ENCODE data around the gene PSMC2.

- TF ChIP-seq, protein P1, sequence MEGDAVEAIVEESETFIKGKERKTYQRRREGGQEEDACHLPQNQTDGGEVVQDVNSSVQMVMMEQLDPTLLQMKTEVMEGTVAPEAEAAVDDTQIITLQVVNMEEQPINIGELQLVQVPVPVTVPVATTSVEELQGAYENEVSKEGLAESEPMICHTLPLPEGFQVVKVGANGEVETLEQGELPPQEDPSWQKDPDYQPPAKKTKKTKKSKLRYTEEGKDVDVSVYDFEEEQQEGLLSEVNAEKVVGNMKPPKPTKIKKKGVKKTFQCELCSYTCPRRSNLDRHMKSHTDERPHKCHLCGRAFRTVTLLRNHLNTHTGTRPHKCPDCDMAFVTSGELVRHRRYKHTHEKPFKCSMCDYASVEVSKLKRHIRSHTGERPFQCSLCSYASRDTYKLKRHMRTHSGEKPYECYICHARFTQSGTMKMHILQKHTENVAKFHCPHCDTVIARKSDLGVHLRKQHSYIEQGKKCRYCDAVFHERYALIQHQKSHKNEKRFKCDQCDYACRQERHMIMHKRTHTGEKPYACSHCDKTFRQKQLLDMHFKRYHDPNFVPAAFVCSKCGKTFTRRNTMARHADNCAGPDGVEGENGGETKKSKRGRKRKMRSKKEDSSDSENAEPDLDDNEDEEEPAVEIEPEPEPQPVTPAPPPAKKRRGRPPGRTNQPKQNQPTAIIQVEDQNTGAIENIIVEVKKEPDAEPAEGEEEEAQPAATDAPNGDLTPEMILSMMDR (IDR thresholded peaks at IDR 0.05): no peak
- no peak for TF ChIP-seq ZFX (IDR thresholded peaks at IDR 0.05; ENCODE audit: borderline replicate concordance)
These were observed 64.7 kb downstream of the PSMC2 start for GRCh38 chr7:103412151-103412550.
